CD4-positive, alpha-beta memory T cell (primary cell): ENCODE measurements around the gene TYW3. TPM values are rescaled to one million over a fixed set of nuclear protein-coding genes. Genes with fewer than 3 reads are reported as not detected.
"Not testable (repeated sequence)": the region's sequence is repeated elsewhere in the genome, so short reads cannot be mapped to it uniquely, and the experiment has no call there.

Source experiments
- CTCF ChIA-PET: fragments of 350-600 bp; sonication (Branson Sonifier 250); formaldehyde crosslinking; loops from one replicate; lab custom pipeline; 2021; ENCODE audit warnings: inconsistent platforms; ENCODE audit not compliant: partially characterized antibody; lab: Charles Lee
- POLR2A ChIA-PET: fragments of 350-600 bp; sonication (Branson Sonifier 250); formaldehyde crosslinking; loops from one replicate; lab custom pipeline; 2021; ENCODE audit not compliant: partially characterized antibody; lab: Charles Lee
- DNase-seq, 5 donors: peaks; one replicate each; pipeline versions ENCODE4 v3.0.0 to v3.0.0-alpha.2; 2020 to 2022; ENCODE audit warnings: mixed read lengths in 1 of 5
- H3K27ac ChIP-seq: one replicate; pipeline ENCODE4 v1.7.0; 2013; ENCODE audit warnings: low read depth, low read length
- H3K27me3 ChIP-seq: 2 replicates; pipeline ENCODE4 v1.7.0; 2013; ENCODE audit warnings: mild to moderate bottlenecking, low read length, moderate library complexity; ENCODE audit not compliant: insufficient read depth
- H3K36me3 ChIP-seq: 2 replicates; pipeline ENCODE4 v1.7.0; 2013; ENCODE audit warnings: mild to moderate bottlenecking, low read length, moderate library complexity; ENCODE audit not compliant: insufficient read depth
- H3K4me1 ChIP-seq: 2 replicates; pipeline ENCODE4 v1.7.0; 2013; ENCODE audit warnings: mild to moderate bottlenecking, low read length, moderate library complexity; ENCODE audit not compliant: insufficient read depth
- H3K4me3 ChIP-seq, 2 donors: one replicate each; pipeline ENCODE4 v1.7.0; 2013; ENCODE audit warnings: low read length in 2 of 2, mild to moderate bottlenecking in 1 of 2
- H3K9me3 ChIP-seq, 2 donors: one replicate each; pipeline ENCODE4 v1.7.0; 2013; ENCODE audit warnings: low read length in 2 of 2, control low read depth in 1 of 2; ENCODE audit not compliant: control insufficient read depth in 1 of 2
- H3K27ac Mint-ChIP-seq, 7 donors: one replicate each; pipeline ENCODE4 v1.8.0; 2020 to 2021; ENCODE audit warnings: mixed read lengths in 7 of 7, mild to moderate bottlenecking in 6 of 7, inconsistent platforms in 3 of 7, moderate library complexity in 3 of 7
- H3K27me3 Mint-ChIP-seq, 2 donors: one replicate each; pipeline ENCODE4 v1.8.0; 2020 to 2021; ENCODE audit warnings: mixed read lengths in 2 of 2
- H3K36me3 Mint-ChIP-seq, 2 donors: one replicate each; pipeline ENCODE4 v1.8.0; 2020 to 2021; ENCODE audit warnings: mixed read lengths in 2 of 2, inconsistent platforms in 1 of 2, mild to moderate bottlenecking in 1 of 2
- H3K4me1 Mint-ChIP-seq, 4 donors: one replicate each; pipeline ENCODE4 v1.8.0; 2020 to 2021; ENCODE audit warnings: mixed read lengths in 4 of 4, mild to moderate bottlenecking in 1 of 4
- H3K4me3 Mint-ChIP-seq, 8 donors: one replicate each; pipeline ENCODE4 v1.8.0; 2020 to 2021; ENCODE audit warnings: mixed read lengths in 8 of 8, mild to moderate bottlenecking in 7 of 8, moderate library complexity in 6 of 8, inconsistent platforms in 3 of 8
- H3K9me3 Mint-ChIP-seq, 8 donors: one replicate each; pipeline ENCODE4 v1.8.0; 2020 to 2021; ENCODE audit warnings: mixed read lengths in 8 of 8, mild to moderate bottlenecking in 5 of 8, inconsistent platforms in 3 of 8, moderate library complexity in 1 of 8
- intact Hi-C: fragments of 100-400 bp; cut with micrococcal nuclease; formaldehyde crosslinking; loops from one replicate; pipeline ENCODE4 v1.15.1; 2023
- polyA plus RNA-seq, 2 donors: library from polyadenylated mRNA; unstranded; fragments of 300-500 nt; fragmentation: Illumina TruSeq; gene quantifications; one replicate each; pipeline ENCODE4 v1.2.3, GENCODE V29; 2021
- total RNA-seq, 2 experiments: library from RNA; stranded (reverse); gene quantifications; one replicate each; pipeline ENCODE4 v1.2.3, GENCODE V29; 2021

TYW3 gene
- total and polyA plus RNA-seq, 4 experiments from 2014 or later, result 7.3 to 19.9 (median 15.0) TPM

GRCh38 chr1:74729741-74730478, 3.0 kb upstream of the TYW3 start:
- no peak for DNase-seq
- no peak overlapping the region for H3K27ac ChIP-seq

DNA sequence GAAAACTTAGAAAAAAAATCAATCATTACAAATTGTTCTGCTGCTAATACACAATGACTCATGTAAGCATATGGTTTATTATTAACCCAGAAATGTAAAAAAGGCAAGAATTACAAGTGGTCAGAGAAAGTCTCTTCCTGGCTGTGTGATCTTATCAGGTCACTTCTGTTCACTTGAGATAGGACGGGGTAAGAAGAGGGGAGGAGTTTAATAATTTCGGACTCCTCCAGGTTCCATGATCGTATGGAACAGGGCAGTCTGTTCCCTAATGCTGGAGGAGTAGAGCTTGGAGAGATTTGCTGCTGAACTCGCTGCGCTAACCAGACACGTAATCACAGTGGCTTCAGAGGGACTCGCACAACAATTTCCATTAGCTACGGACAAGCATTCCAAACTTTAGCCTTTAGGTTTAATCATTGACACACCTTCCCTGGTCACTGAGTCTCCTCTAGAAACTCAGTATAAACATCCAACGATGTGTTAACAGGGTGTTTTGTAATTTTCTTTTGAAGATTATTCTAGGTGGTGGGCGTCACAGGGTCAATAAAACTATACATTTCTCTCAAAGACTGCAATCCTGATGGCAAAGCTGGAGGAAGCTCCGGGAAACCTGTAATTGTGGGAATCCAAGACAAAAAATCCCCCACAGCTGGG, 1.4 kb upstream of the TYW3 start:
- H3K4me3 ChIP-seq, result no peak overlapping the region
- DNase-seq, result no peak
- ChIA-PET POLR2A (no interaction called here), CTCF (interaction anchor here (1.2 to 4.4 kb wide), 2 partner anchors 10 to 42 kb away, joined by 3 to 42 read pairs; no protein-coding TSS in a partner anchor)
- peaks cover 40% of the 10 kb centered on the region for H3K4me1 ChIP-seq
- no peaks in the 10 kb centered on the region for H3K27me3 ChIP-seq
- H3K27ac ChIP-seq, result no peak overlapping the region
- H3K36me3 ChIP-seq, result no peaks in the 10 kb centered on the region
- Mint-ChIP-seq H3K27ac (peak overlapping the region; percentile 3 to 81 (median 70)), H3K9me3 (peaks cover 0 to 6% (median 1%) of the 10 kb centered on the region in 8 donors), H3K36me3 (peaks cover 13 to 38% of the 10 kb centered on the region in 2 donors), H3K4me1 (peaks cover 34 to 55% (median 46%) of the 10 kb centered on the region in 4 donors), H3K27me3 (no peaks in the 10 kb centered on the region), H3K4me3 (peak overlapping the region; percentile 55 to 83 (median 72))
- no peaks in the 10 kb centered on the region for H3K9me3 ChIP-seq
- intact Hi-C loops, result loop anchor here (2.0 to 10.0 kb wide), 3 partner anchors 33 to 1053 kb away; partner anchors contain the start of gene RABGGTB

More at GRCh38 chr1:74729741-74730478, 3.0 kb upstream of the TYW3 start:
- H3K36me3 ChIP-seq, result no peaks in the 10 kb centered on the region
- H3K4me3 ChIP-seq, result no peak overlapping the region
- Mint-ChIP-seq H3K9me3 (peaks cover 0 to 19% (median 2%) of the 10 kb centered on the region in 8 donors), H3K27ac (peak overlapping the region in 5 of 7 donors; percentile 4 to 75 (median 50)), H3K4me1 (peaks cover 27 to 49% (median 43%) of the 10 kb centered on the region in 4 donors), H3K4me3 (peak overlapping the region in 3 of 8 donors; percentile 7 to 35 (median 28)), H3K36me3 (peaks cover 28 to 37% of the 10 kb centered on the region in 2 donors), H3K27me3 (no peaks in the 10 kb centered on the region)
- H3K9me3 ChIP-seq, result no peaks in the 10 kb centered on the region
- POLR2A ChIA-PET, result interaction anchor here (0.6 kb wide), 1 partner anchor 50 kb away, joined by 3 read pairs; no protein-coding TSS in a partner anchor
- CTCF ChIA-PET, result no interaction called here
- H3K4me1 ChIP-seq, result peaks cover 36% of the 10 kb centered on the region
- intact Hi-C loops, result loop anchor here (10.0 kb wide), 1 partner anchor 1055 kb away; the partner anchor contains the start of gene RABGGTB
- H3K27me3 ChIP-seq, result no peaks in the 10 kb centered on the region

DNA sequence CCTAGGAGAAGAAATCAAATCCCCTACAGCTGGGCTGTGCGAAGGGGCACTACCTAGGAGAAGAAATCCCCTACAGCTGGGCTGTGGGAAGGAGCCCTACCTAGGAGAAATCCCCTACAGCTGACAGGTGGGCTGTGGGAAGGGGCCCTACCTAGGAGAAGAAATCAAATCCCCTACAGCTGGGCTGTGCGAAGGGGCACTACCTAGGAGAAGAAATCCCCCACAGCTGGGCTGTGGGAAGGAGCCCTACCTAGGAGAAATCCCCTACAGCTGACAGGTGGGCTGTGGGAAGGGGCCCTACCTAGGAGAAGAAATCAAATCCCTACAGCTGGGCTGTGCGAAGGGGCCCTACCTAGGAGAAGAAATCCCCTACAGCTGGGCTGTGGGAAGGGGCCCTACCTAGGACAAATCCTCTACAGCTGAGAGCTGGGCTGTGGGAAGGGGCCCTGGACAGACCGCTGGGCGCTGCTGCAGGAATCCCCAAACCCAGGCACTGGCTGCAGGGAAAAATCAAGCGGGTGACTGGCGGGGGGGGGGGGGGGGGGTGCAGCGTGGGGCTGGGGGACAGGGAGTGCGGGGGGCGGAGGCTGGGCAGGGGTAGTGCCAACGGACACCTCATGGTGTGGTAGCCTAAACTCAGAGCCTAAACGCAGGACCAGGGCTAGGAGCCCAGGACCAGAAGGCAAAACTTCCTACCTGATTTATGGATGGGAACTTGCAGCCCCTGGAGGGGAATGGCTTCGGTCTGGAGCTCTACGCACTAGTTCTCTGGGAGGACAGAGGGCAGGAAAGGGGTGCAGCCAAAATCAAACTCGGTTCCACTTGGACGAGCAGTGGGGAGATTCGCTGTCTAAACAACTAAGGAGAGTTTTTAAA, 643 bp upstream of the TYW3 start:
- H3K36me3 ChIP-seq, H3K9me3 Mint-ChIP-seq, H3K27me3 Mint-ChIP-seq, H3K9me3 ChIP-seq, H3K27me3 ChIP-seq: not testable (repeated sequence)
- Mint-ChIP-seq H3K4me3 (peak overlapping the region; percentile 93 to 100 (median 96)), H3K36me3 (peaks cover 11 to 39% of the 10 kb centered on the region in 2 donors), H3K4me1 (peaks cover 34 to 50% (median 44%) of the 10 kb centered on the region in 4 donors), H3K27ac (peak overlapping the region; percentile 85 to 99 (median 96))
- intact Hi-C loops, result loop anchor here (2.0 to 10.0 kb wide), 3 partner anchors 32 to 1052 kb away; partner anchors contain the start of gene RABGGTB
- H3K4me3 ChIP-seq, result peak overlapping the region; percentile 88 to 89
- peak in 1 of 5 donors; percentile 43 for DNase-seq
- H3K27ac ChIP-seq, result peak overlapping the region; percentile 75
- peaks cover 40% of the 10 kb centered on the region for H3K4me1 ChIP-seq
- ChIA-PET CTCF (interaction anchor here (1.2 to 4.4 kb wide), 7 partner anchors 11 to 43 kb away, joined by 3 to 42 read pairs (median 8); no protein-coding TSS in a partner anchor), POLR2A (interaction anchor here (1.3 to 2.2 kb wide), 4 partner anchors 8 to 1054 kb away, joined by 4 to 15 read pairs (median 5); partner anchors contain the start of genes FPGT, LRRIQ3 and RABGGTB)

GRCh38 chr1:74733604-74734484, 892 bp downstream of the TYW3 start:
- peaks cover 37% of the 10 kb centered on the region for H3K4me1 ChIP-seq
- peaks cover 17% of the 10 kb centered on the region for H3K36me3 ChIP-seq
- Mint-ChIP-seq H3K36me3 (peaks cover 17 to 43% of the 10 kb centered on the region in 2 donors), H3K27ac (peak overlapping the region; percentile 85 to 99 (median 96)), H3K27me3 (no peaks in the 10 kb centered on the region), H3K4me1 (peaks cover 33 to 48% (median 41%) of the 10 kb centered on the region in 4 donors), H3K9me3 (no peaks in the 10 kb centered on the region), H3K4me3 (peak overlapping the region; percentile 93 to 100 (median 96))
- CTCF ChIA-PET, result interaction anchor here (0.7 to 4.4 kb wide), 11 partner anchors 10 to 536 kb away, joined by 3 to 42 read pairs (median 5); partner anchors contain the start of genes FPGT and LRRIQ3
- DNase-seq, result peak; percentile 57 to 75 (median 69)
- intact Hi-C loops, result loop anchor here (1.0 to 10.0 kb wide), 4 partner anchors 31 to 1051 kb away; partner anchors contain the start of genes FPGT, LRRIQ3 and RABGGTB
- POLR2A ChIA-PET, result interaction anchor here (1.0 to 2.2 kb wide), 6 partner anchors 9 to 1052 kb away, joined by 3 to 15 read pairs (median 4); partner anchors contain the start of genes FPGT, LRRIQ3 and RABGGTB
- H3K9me3 ChIP-seq, result no peaks in the 10 kb centered on the region
- peak overlapping the region; percentile 75 for H3K27ac ChIP-seq
- H3K4me3 ChIP-seq, result peak overlapping the region; percentile 88 to 89
- no peaks in the 10 kb centered on the region for H3K27me3 ChIP-seq

- Histone ChIP-seq H3K36me3 (peaks cover 38% of the 10 kb centered on the region), H3K4me3 (no peak overlapping the region), H3K27me3 (no peaks in the 10 kb centered on the region), H3K4me1 (peaks cover 16% of the 10 kb centered on the region), H3K9me3 (no peaks in the 10 kb centered on the region), H3K27ac (no peak overlapping the region)
- Mint-ChIP-seq H3K36me3 (peaks cover 50 to 68% of the 10 kb centered on the region in 2 donors), H3K27me3 (no peaks in the 10 kb centered on the region), H3K27ac (no peak overlapping the region), H3K4me3 (no peak overlapping the region), H3K4me1 (peaks cover 17 to 35% (median 21%) of the 10 kb centered on the region in 4 donors), H3K9me3 (peaks cover 0 to 2% (median 0%) of the 10 kb centered on the region in 8 donors)
- DNase-seq, result no peak
- ChIA-PET CTCF (no interaction called here), POLR2A (no interaction called here)
- intact Hi-C loops, result loop anchor here (10.0 kb wide), 1 partner anchor 1047 kb away; the partner anchor contains the start of gene RABGGTB
These were observed 4.4 kb downstream of the TYW3 start for GRCh38 chr1:74737333-74737732.
